HG02678 (cell line): ENCODE results near the gene C6orf89.

ENCODE experiments used
- ATAC-seq: cut with Tn5 transposase; IDR thresholded peaks from one replicate; pipeline ENCODE4 v1.9.1; 2021; ENCODE audit warnings: mild to moderate bottlenecking, moderate library complexity; ENCODE audit not compliant: unreplicated experiment

C6orf89 gene

GRCh38 chr6:36967301-36967700 lies 81.5 kb downstream of the C6orf89 start:
- ATAC-seq = no peak

DNA sequence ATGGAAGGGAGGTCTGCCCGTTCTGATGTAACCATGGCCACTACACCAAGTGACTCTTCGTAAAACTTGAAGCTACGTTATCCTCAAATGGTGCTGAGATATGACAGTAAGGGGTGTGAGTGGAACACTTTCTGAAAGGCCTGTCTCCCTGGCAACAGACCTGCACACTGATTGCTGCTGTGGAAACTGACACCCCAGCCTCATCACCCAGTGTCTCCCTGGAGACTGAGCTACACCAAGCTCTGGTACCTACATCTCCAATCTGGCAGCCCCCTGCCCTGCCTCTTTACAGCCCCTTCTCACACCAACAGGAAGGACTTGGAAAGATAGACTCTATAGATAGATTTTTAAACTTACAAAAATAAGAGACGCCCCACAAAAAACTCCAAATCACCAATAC lies 82.0 kb downstream of the C6orf89 start:
- no peak for ATAC-seq

DNA sequence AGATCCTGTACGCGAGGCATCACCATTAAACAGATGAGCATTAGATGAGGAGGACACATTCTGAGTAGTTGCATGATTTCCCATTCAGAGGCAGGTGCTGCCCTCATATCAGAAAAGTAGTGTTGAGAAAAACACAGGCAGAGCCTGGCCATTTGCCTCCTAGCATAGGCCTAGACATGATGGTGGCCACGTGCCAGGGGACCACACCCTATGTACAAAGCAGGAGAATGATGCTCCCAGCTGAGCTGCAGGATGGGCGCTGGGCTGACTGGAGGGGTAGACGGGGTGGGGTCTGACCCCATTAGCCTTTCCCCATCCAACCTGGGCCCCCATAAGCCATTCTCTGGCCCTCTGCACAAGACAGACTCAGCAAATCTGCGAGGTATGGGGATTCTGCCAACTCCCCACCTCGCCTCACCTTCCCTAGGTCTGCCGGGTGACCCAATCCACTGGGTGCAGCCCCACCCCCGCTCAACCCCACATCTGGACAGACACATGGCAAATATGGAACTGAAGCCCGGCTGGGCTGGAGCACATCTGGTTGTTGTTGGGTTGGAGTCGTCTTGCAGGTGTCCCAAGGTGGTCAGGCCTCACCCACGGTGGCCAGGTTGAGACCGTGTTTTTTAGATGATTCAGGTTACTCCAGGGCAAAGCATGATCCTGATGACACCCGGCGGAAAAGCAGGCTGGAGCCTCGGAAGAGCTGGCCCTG lies 82.7 kb downstream of the C6orf89 start:
- ATAC-seq = no peak

DNA sequence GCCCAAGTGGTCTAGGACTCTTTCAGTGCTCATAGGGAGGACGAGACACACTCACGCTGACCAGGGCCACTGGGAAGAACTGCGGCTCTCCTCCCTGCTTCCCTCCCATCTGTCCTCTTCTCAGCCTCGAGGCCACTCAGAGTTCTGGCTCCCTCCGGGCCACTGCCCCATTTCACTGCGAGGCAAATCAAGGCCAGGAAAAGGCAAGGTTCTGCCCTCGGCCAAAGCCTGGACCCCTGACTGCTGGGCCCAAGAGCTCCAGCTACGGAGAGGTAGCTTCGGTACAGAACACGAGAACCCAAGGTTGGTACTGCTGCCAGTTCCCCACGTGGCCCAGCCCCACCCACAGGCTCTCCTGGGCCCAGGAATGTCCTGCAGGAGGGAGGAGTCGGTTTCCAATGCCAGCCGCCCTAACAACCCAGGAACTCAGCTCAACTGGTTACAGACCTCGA lies 83.5 kb downstream of the C6orf89 start:
- no peak for ATAC-seq

DNA sequence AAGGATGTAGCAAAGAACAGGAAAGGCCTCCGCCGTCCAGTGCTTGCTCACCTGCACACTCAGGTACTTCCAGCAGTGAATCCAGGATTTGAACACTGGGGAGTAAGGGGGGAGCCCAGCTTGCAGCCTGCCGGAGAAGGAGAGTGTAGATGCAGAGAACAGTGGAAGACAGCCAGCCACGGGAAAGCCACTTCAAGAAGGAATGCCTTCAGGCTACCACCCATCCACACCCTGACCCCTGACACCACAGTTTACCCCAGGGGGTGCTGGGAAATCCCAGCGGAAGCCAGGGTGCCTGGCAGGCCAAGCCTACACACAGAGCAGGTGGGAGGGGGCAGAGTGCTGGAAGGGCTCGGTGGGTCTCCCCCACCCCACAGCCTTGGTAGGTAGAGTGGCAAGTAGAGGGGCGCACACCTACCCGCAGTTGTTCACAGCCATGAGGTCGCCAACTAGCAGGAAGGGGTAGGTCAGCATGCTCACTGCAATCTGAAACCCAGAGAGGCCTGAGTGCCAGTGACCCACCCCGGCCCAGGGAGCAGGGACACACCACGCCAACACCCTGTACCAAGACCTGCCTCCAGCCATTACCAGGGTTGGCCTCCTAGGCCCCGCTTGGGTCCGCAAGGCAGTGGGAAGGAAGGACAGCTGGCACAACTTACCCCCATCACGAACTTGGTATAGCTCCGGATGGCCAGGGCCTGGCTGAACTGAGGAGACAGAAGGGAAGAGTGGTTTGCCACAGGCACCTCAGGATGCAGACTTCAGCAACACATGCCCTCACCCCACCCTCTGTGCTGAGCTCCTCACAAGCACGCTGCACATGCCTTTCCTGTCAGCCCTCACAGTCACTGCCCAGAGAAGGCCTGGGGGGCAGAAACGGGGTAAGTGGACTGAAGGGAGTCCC lies 84.5 kb downstream of the C6orf89 start:
- ATAC-seq = no peak

- ATAC-seq = no peak
Observed at GRCh38 chr6:36970892-36971842, 85.4 kb downstream of the C6orf89 start.

GRCh38 chr6:36971921-36972673 lies 86.3 kb downstream of the C6orf89 start:
- ATAC-seq = no peak

- no peak for ATAC-seq
Observed at GRCh38 chr6:36973190-36973589, 87.4 kb downstream of the C6orf89 start.

GRCh38 chr6:36973647-36974046 lies 87.9 kb downstream of the C6orf89 start:
- no peak for ATAC-seq

DNA sequence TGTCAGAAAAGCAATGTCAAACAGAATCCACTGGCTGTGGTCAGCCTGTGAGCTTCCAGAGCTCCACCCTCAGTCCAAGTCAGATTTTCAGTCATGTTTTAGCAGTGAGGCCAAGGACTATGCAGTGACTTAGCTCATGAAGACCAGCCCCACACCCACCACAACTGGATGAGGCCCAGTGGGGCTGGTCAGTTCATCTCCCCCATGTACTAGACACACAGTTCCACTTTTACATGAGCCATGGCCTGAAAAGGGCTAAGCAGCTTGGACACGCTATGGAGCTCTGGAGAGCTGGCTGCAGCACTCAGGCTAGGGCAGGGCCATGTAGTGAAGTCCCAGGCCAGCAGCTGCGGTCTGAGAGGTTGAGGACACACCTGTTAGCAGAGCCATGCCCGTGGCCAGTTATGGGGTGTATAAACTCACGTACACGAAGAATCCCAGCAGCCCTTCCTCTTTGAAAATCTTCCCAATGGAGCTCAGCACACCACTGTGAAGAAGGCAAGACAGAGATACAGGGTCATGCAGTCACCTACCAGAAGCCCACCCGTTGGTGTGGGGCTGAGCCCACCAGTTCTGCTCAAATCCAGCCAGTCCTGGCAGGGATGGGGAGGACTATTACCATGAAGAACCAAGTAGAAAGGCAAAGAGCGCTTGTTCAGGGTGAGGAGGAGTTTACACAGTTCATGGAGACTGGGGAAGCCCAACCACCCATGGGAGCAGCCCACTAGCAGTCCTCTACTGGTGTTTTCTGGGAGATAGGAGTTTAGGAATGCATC lies 89.7 kb downstream of the C6orf89 start:
- no peak for ATAC-seq

GRCh38 chr6:36976007-36976264 lies 90.2 kb downstream of the C6orf89 start:
- no peak for ATAC-seq

GRCh38 chr6:36976509-36976908 lies 90.8 kb downstream of the C6orf89 start:
- ATAC-seq = no peak

GRCh38 chr6:36976931-36977330 lies 91.2 kb downstream of the C6orf89 start:
- ATAC-seq = no peak

DNA sequence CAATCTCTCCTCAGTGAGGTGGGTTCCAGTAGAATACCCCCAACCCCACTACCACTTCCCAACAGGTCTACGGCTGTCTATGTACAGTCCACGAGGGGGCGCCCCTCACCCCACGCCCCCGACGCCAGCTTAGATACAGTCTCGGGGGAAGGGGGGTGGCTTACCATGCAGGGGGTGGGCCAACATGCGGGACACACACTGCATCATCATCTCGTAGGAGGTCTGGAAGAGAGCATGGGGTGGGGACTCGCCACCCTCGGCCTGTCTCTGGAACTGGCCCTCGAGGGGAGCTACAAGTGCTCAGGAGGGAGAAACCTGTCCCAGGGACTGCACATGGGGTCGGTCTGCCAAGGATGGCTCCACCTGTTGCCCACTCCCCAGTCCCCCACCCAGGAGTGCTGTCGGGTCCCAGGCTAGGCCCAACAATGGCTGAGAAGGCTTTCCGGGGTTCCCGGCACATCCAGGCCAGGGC lies 91.8 kb downstream of the C6orf89 start:
- ATAC-seq = no peak
